HEK293T (cell line): ENCODE measurements around the gene OR2W1.

ENCODE experiments used
- CTCF ChIA-PET: fragments of 350-600 bp; formaldehyde crosslinking; extraction: SDS; loops from one replicate; lab custom pipeline; 2021; ENCODE audit warnings: antibody characterized with exemption, inconsistent platforms; lab: Yijun Ruan, JAX
- POLR2A ChIA-PET: fragments of 350-600 bp; formaldehyde crosslinking; extraction: SDS; loops from one replicate; lab custom pipeline; 2020; ENCODE audit warnings: antibody characterized with exemption, inconsistent platforms; lab: Yijun Ruan, JAX
- DNase-seq: peaks from one replicate; pipeline ENCODE4 v3.0.0; 2012; ENCODE audit warnings: mixed read lengths; ENCODE audit errors: extremely low spot score
- ARNT ChIP-seq: fragments of 450-650 bp; IDR thresholded peaks from 2 replicates; pipeline ENCODE4 v1.6.1; 2017; ENCODE audit warnings: mild to moderate bottlenecking
- BHLHE40 ChIP-seq: fragments of 450-650 bp; IDR thresholded peaks from 2 replicates; pipeline ENCODE4 v1.6.1; 2016; ENCODE audit warnings: mild to moderate bottlenecking, moderate library complexity, borderline replicate concordance
- CTBP1 ChIP-seq: fragments of 450-650 bp; IDR thresholded peaks from 2 replicates; pipeline ENCODE4 v1.6.1; 2016; ENCODE audit warnings: borderline replicate concordance
- ELF4 ChIP-seq: fragments of 450-650 bp; IDR thresholded peaks from 2 replicates; pipeline ENCODE4 v1.6.1; 2017; ENCODE audit warnings: antibody characterized with exemption
- FOXA1 ChIP-seq: fragments of 450-650 bp; IDR thresholded peaks from 2 replicates; pipeline ENCODE4 v1.6.1; 2016; ENCODE audit warnings: mild to moderate bottlenecking
- FOXK2 ChIP-seq: fragments of 450-650 bp; IDR thresholded peaks from 2 replicates; pipeline ENCODE4 v1.6.1; 2016; ENCODE audit warnings: mild to moderate bottlenecking
- FOXM1 ChIP-seq: fragments of 450-650 bp; IDR thresholded peaks from 2 replicates; pipeline ENCODE4 v1.6.1; 2017; ENCODE audit warnings: mild to moderate bottlenecking, borderline replicate concordance
- HDGF ChIP-seq: fragments of 450-650 bp; IDR thresholded peaks from 2 replicates; pipeline ENCODE4 v1.6.1; 2017; ENCODE audit warnings: antibody characterized with exemption, borderline replicate concordance
- L3MBTL2 ChIP-seq: fragments of 450-650 bp; conservative IDR thresholded peaks from 2 replicates; pipeline ENCODE4 v1.6.1; 2016; ENCODE audit warnings: mild to moderate bottlenecking
- LEF1 ChIP-seq: fragments of 450-650 bp; IDR thresholded peaks from 2 replicates; pipeline ENCODE4 v1.6.1; 2017; ENCODE audit warnings: mild to moderate bottlenecking, borderline replicate concordance
- NFRKB ChIP-seq: fragments of 450-650 bp; IDR thresholded peaks from 2 replicates; pipeline ENCODE4 v1.6.1; 2016; ENCODE audit warnings: mild to moderate bottlenecking, moderate library complexity
- PKNOX1 ChIP-seq: fragments of 450-650 bp; IDR thresholded peaks from 2 replicates; pipeline ENCODE4 v1.6.1; 2016
- SP1 ChIP-seq: fragments of 450-650 bp; IDR thresholded peaks from 2 replicates; pipeline ENCODE4 v1.6.1; 2017
- SUZ12 ChIP-seq: fragments of 450-650 bp; IDR thresholded peaks from 2 replicates; pipeline ENCODE4 v1.6.1; 2016; ENCODE audit warnings: mild to moderate bottlenecking
- TARDBP ChIP-seq: fragments of 450-650 bp; IDR thresholded peaks from 2 replicates; pipeline ENCODE4 v1.6.1; 2016
- ZNF384 ChIP-seq: fragments of 450-650 bp; IDR thresholded peaks from 2 replicates; pipeline ENCODE4 v1.6.1; 2016

The OR2W1 gene

GRCh38 chr6:29035951-29036350, 9.0 kb downstream of the OR2W1 start:
- ChIA-PET CTCF (no interaction called here), POLR2A (no interaction called here)
- TF ChIP-seq FOXA1 (no peak), CTBP1 (no peak), ARNT (no peak), L3MBTL2 (no peak), ELF4 (no peak), ZNF384 (no peak), LEF1 (no peak), BHLHE40 (no peak), SUZ12 (no peak), SP1 (no peak), TARDBP (no peak), FOXK2 (no peak), HDGF (no peak), FOXM1 (no peak), PKNOX1 (no peak), NFRKB (no peak)
- DNase-seq: no peak

- POLR2A ChIA-PET: no interaction called here
These were observed 16.2 kb downstream of the OR2W1 start for GRCh38 chr6:29028821-29029220.

GRCh38 chr6:29025927-29026585, 18.9 kb downstream of the OR2W1 start:
- ChIA-PET CTCF (no interaction called here), POLR2A (interaction anchor here (0.6 kb wide), 1 partner anchor 957 kb away, joined by 3 read pairs; no protein-coding TSS in a partner anchor)
- TF ChIP-seq PKNOX1 (no peak), BHLHE40 (no peak), ELF4 (no peak), FOXK2 (no peak), FOXA1 (no peak), NFRKB (no peak), SP1 (no peak), CTBP1 (no peak), ARNT (no peak), TARDBP (no peak), L3MBTL2 (no peak), LEF1 (no peak), FOXM1 (no peak), ZNF384 (no peak), SUZ12 (no peak)
- no peak for DNase-seq

More at GRCh38 chr6:29028821-29029220, 16.2 kb downstream of the OR2W1 start:
- no peak for TF ChIP-seq BHLHE40
- no peak for DNase-seq
- CTCF ChIA-PET: no interaction called here

- POLR2A ChIA-PET: no interaction called here
- no peak for DNase-seq
- CTCF ChIA-PET: no interaction called here
- no peak for TF ChIP-seq SUZ12
- TF ChIP-seq LEF1: no peak
- no peak for TF ChIP-seq NFRKB
- no peak for TF ChIP-seq CTBP1
- no peak for TF ChIP-seq ARNT
- no peak for TF ChIP-seq ZNF384
- no peak for TF ChIP-seq L3MBTL2
- no peak for TF ChIP-seq FOXM1
- no peak for TF ChIP-seq ELF4
- no peak for TF ChIP-seq PKNOX1
- TF ChIP-seq FOXA1: no peak
- TF ChIP-seq TARDBP: no peak
- no peak for TF ChIP-seq SP1
- TF ChIP-seq FOXK2: no peak
- TF ChIP-seq BHLHE40: no peak
- TF ChIP-seq HDGF: no peak
These were observed 23.5 kb downstream of the OR2W1 start for GRCh38 chr6:29021434-29021833.

- no peak for DNase-seq
- TF ChIP-seq ELF4 (no peak), FOXA1 (no peak), ZNF384 (no peak), NFRKB (no peak), TARDBP (no peak), L3MBTL2 (no peak), BHLHE40 (no peak), PKNOX1 (no peak), CTBP1 (no peak), SUZ12 (no peak), HDGF (no peak), ARNT (no peak)
- POLR2A ChIA-PET: no interaction called here
- CTCF ChIA-PET: no interaction called here
These were observed 25.3 kb downstream of the OR2W1 start for GRCh38 chr6:29019629-29020028.

GRCh38 chr6:29017428-29017802, 27.6 kb downstream of the OR2W1 start:
- TF ChIP-seq SP1 (no peak), LEF1 (no peak), HDGF (no peak), ELF4 (no peak), CTBP1 (no peak), BHLHE40 (no peak), L3MBTL2 (no peak), SUZ12 (no peak), FOXM1 (no peak), NFRKB (no peak), FOXK2 (no peak), TARDBP (no peak), FOXA1 (no peak)
- ChIA-PET CTCF (no interaction called here), POLR2A (no interaction called here)
- no peak for DNase-seq
